Esophagus squamous epithelium (tissue), 5 donors: ENCODE data around the gene S100PBP. TPM values are rescaled to one million over a fixed set of nuclear protein-coding genes. Genes with fewer than 3 reads are reported as not detected.

Experiments used
- DNase-seq: peaks from one replicate; lab custom pipeline; 2025; lab: John Stamatoyannopoulos, UW
- H3K27ac ChIP-seq, 4 donors: fragments of 200-600 bp; sonication (generic); one replicate each; pipeline ENCODE4 v1.5.1; 2016 to 2019; ENCODE audit warnings: mild to moderate bottlenecking in 1 of 4
- H3K27me3 ChIP-seq, 4 donors: fragments of 200-600 bp; sonication (generic); 1 replicate in 3 of 4; 2 replicates in 1 of 4; pipeline versions ENCODE4 v1.5.1 to v1.6.0; 2017 to 2021; ENCODE audit warnings: antibody characterized with exemption in 1 of 4
- H3K36me3 ChIP-seq, 3 donors: fragments of 200-600 bp; sonication (generic); one replicate each; pipeline ENCODE4 v1.5.1; 2016 to 2019
- H3K4me1 ChIP-seq, 3 donors: fragments of 200-600 bp; sonication (generic); one replicate each; pipeline ENCODE4 v1.5.1; 2017 to 2019
- H3K4me3 ChIP-seq, 4 donors: fragments of 200-600 bp; sonication (generic); 1 replicate in 3 of 4; 2 replicates in 1 of 4; pipeline ENCODE4 v1.5.1; 2016 to 2019; ENCODE audit warnings: mild to moderate bottlenecking in 2 of 4, moderate library complexity in 1 of 4
- H3K9me3 ChIP-seq, 3 donors: fragments of 200-600 bp; sonication (generic); one replicate each; pipeline ENCODE4 v1.5.1; 2016 to 2019
- POLR2A ChIP-seq, 4 donors: fragments of 450-650 bp; IDR thresholded peaks; one replicate each; pipeline ENCODE4 v1.6.1; 2017; ENCODE audit warnings: antibody characterized with exemption in 4 of 4, mild to moderate bottlenecking in 4 of 4, moderate library complexity in 3 of 4
- WGBS, 2 donors: methylation state at CpG; one replicate each; pipeline ENCODE4 v1.1.5; 2018; 5-methylcytosine and 5-hydroxymethylcytosine counted together
- intact Hi-C: fragments of 100-400 bp; cut with DNase I; formaldehyde crosslinking; loops from one replicate; pipeline ENCODE4 v1.15.0; 2022
- total RNA-seq, 4 donors: library from RNA; depleted of rRNA; stranded (reverse); fragments of >200 nt; gene quantifications; one replicate each; pipeline ENCODE4 v1.1.0, GENCODE V29; 2016
- TF ChIP-seq, protein P1 (sequence below), 6 experiments: fragments of 450-650 bp in 4 of 6; fragments of 200-600 bp in 2 of 6; sonication (generic) in 2 of 6; IDR thresholded peaks; one replicate each; pipeline ENCODE4 v1.5.1; 2016 to 2019; ENCODE audit warnings: antibody characterized with exemption in 6 of 6, mild to moderate bottlenecking in 4 of 6, moderate library complexity in 4 of 6
- donor health status: DM: yes; HTN: yes; CAD: no.

S100PBP gene
- total RNA-seq, 4 donors from 2014 or later = 6.5 to 20.0 (median 11.9) TPM

DNA sequence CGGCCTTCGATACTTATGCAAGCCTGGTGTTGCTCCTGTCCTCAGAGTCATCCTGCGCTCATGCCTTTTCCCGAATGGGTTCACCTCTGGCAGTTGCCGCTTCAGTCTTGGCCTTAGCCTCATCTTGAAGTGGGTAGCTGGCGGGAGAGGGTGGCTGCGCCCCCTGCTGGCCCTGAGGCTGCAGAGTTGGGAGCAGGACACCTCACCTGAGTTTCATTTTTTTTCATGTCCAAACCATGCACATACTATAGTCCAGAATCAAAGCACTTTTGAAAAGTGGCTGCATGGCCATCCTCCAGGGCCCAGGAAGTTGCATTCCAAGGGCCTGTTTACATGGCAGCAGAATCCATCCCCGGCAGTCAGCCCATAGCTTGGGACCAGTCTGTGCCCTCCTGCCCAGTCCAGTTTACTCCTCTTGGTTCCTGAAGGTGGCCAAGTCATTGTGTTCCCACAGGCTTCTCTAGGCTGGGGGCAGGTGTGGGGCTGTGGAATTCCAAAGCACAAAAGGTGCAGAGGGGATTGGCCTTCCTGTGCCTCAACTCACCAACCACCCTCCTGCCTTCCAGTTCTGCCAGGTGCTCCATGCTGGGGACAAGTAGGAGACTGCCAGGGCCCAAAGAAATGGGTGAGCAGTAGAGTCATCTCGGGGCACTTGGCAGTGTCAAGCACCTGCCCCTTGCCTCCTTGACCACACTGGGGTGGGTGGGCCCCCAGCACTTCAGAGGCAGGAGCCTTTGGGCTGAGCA lies 44.3 kb upstream of the S100PBP start:
- H3K27me3 ChIP-seq = no peaks in the 10 kb centered on the region
- no peaks in the 10 kb centered on the region for H3K9me3 ChIP-seq
- peaks cover 4 to 75% (median 33%) of the 10 kb centered on the region in 3 donors for H3K4me1 ChIP-seq
- H3K4me3 ChIP-seq = no peak overlapping the region
- TF ChIP-seq, protein P1, sequence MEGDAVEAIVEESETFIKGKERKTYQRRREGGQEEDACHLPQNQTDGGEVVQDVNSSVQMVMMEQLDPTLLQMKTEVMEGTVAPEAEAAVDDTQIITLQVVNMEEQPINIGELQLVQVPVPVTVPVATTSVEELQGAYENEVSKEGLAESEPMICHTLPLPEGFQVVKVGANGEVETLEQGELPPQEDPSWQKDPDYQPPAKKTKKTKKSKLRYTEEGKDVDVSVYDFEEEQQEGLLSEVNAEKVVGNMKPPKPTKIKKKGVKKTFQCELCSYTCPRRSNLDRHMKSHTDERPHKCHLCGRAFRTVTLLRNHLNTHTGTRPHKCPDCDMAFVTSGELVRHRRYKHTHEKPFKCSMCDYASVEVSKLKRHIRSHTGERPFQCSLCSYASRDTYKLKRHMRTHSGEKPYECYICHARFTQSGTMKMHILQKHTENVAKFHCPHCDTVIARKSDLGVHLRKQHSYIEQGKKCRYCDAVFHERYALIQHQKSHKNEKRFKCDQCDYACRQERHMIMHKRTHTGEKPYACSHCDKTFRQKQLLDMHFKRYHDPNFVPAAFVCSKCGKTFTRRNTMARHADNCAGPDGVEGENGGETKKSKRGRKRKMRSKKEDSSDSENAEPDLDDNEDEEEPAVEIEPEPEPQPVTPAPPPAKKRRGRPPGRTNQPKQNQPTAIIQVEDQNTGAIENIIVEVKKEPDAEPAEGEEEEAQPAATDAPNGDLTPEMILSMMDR (IDR thresholded peaks at IDR 0.05) = peak; percentile 85 to 96 (median 92)
- no peak for TF ChIP-seq POLR2A (IDR thresholded peaks at IDR 0.05)
- H3K27ac ChIP-seq = peak overlapping the region in 3 of 4 donors; percentile 36 to 46 (median 37)
- DNase-seq = no peak
- intact Hi-C loops = loop anchor here (5.0 kb wide), 1 partner anchor 61 kb away; no protein-coding TSS in a partner anchor
- peaks cover 13 to 99% (median 36%) of the 10 kb centered on the region in 3 donors for H3K36me3 ChIP-seq
- WGBS, 2 donors = 11 to 29% methylated on average over 5 of the region's 9 CpGs

GRCh38 chr1:32773764-32774463 lies 43.5 kb upstream of the S100PBP start:
- Histone ChIP-seq H3K36me3 (peaks cover 13 to 99% (median 36%) of the 10 kb centered on the region in 3 donors), H3K4me1 (peaks cover under 1 to 68% (median 27%) of the 10 kb centered on the region in 3 donors), H3K27ac (peak overlapping the region in 3 of 4 donors; percentile 31 to 60 (median 39)), H3K4me3 (no peak overlapping the region), H3K27me3 (no peaks in the 10 kb centered on the region), H3K9me3 (no peaks in the 10 kb centered on the region)
- DNase-seq = no peak
- intact Hi-C loops = loop anchor here (5.0 kb wide), 1 partner anchor 62 kb away; no protein-coding TSS in a partner anchor
- WGBS, 2 donors = 74 to 79% methylated on average over 4 to 6 of the region's 7 CpGs
- TF ChIP-seq, protein P1 (IDR thresholded peaks at IDR 0.05) = no peak
- no peak for TF ChIP-seq POLR2A (IDR thresholded peaks at IDR 0.05)

DNA sequence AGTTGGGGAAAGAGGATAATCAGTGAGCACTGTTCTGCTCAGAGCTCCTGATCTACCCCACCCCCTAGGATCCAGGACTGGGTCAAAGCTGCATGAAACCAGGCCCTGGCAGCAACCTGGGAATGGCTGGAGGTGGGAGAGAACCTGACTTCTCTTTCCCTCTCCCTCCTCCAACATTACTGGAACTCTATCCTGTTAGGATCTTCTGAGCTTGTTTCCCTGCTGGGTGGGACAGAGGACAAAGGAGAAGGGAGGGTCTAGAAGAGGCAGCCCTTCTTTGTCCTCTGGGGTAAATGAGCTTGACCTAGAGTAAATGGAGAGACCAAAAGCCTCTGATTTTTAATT lies 43.0 kb upstream of the S100PBP start:
- peak overlapping the region in 3 of 4 donors; percentile 31 to 60 (median 39) for H3K27ac ChIP-seq
- no peak for DNase-seq
- peaks cover 0 to 63% (median 21%) of the 10 kb centered on the region in 3 donors for H3K4me1 ChIP-seq
- H3K9me3 ChIP-seq = no peaks in the 10 kb centered on the region
- no peak overlapping the region for H3K4me3 ChIP-seq
- no peak for TF ChIP-seq POLR2A (IDR thresholded peaks at IDR 0.05)
- TF ChIP-seq, protein P1 (IDR thresholded peaks at IDR 0.05) = no peak
- intact Hi-C loops = loop anchor here (5.0 kb wide), 1 partner anchor 62 kb away; no protein-coding TSS in a partner anchor
- H3K36me3 ChIP-seq = peaks cover 17 to 99% (median 36%) of the 10 kb centered on the region in 3 donors
- no peaks in the 10 kb centered on the region for H3K27me3 ChIP-seq

DNA sequence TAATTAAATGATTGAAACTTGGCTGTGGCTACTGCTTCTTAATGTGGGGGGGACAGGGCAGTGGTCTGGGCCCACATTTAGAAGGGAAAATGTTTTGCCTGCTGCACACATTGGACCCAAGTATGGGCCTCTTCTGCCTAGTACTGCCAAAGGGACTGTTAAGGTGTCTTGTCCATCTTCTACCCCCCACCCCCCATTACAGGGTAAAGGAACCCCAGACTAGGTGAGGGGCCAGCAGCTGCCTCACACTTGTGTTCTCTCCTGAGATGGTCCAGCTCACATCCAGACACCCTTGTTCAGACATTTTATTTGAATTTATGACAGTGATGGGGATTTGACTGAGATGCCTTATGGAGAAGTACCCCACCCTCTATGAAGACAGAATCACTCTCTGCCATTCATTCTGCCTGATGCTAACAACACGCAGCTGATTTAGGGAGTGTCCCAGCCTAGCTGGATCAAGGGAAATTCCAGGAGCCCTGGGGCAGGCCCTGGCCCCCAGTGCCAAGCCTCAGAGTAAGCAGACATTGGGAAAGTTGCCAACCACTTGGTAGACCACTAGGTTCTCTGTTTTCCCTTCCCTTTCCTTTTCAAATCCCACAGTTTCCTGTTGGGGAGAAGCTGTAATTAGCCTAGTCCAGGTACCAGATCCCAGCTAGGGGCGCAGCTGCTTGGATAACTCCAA lies 42.4 kb upstream of the S100PBP start:
- intact Hi-C loops = loop anchor here (5.0 kb wide), 1 partner anchor 63 kb away; no protein-coding TSS in a partner anchor
- Histone ChIP-seq H3K27ac (peak overlapping the region in 3 of 4 donors; percentile 53 to 60 (median 58)), H3K27me3 (no peaks in the 10 kb centered on the region), H3K36me3 (peaks cover 19 to 99% (median 34%) of the 10 kb centered on the region in 3 donors), H3K9me3 (no peaks in the 10 kb centered on the region), H3K4me1 (peaks cover 0 to 56% (median 15%) of the 10 kb centered on the region in 3 donors), H3K4me3 (no peak overlapping the region)
- 14 to 60% methylated on average over 1 of the region's 2 CpGs for WGBS, 2 donors
- TF ChIP-seq, protein P1 (IDR thresholded peaks at IDR 0.05) = no peak
- no peak for TF ChIP-seq POLR2A (IDR thresholded peaks at IDR 0.05)
- DNase-seq = no peak
